MM.1S (cell line): ENCODE measurements around the gene TEKT4.
"Not testable (repeated sequence)": the region's sequence is repeated elsewhere in the genome, so short reads cannot be mapped to it uniquely, and the experiment has no call there.

Experiments
- DNase-seq: peaks from one replicate; pipeline ENCODE4 v3.0.0-alpha.2; 2015
- H2AFZ ChIP-seq: fragments of 300-600 bp; sonication (generic); 2 replicates; pipeline ENCODE4 v1.6.0; 2016; ENCODE audit warnings: antibody characterized with exemption, low read length
- H3F3A ChIP-seq: fragments of 300-600 bp; sonication (generic); 2 replicates; pipeline ENCODE4 v1.6.1; 2016; ENCODE audit warnings: mild to moderate bottlenecking, antibody characterized with exemption, low read length, moderate library complexity, mixed read lengths; ENCODE audit not compliant: insufficient read depth
- H3K27ac ChIP-seq: fragments of 300-600 bp; sonication (generic); 2 replicates; pipeline ENCODE4 v1.5.1; 2016; ENCODE audit warnings: mild to moderate bottlenecking, low read length
- H3K27me3 ChIP-seq: fragments of 300-600 bp; sonication (generic); replicated peaks from 2 replicates; pipeline ENCODE4 v1.6.0; 2016; ENCODE audit warnings: low read length; ENCODE audit not compliant: insufficient read depth
- H3K36me3 ChIP-seq: fragments of 300-600 bp; sonication (generic); replicated peaks from 2 replicates; pipeline ENCODE4 v1.6.1; 2016; ENCODE audit warnings: mild to moderate bottlenecking, low read length, mixed read lengths; ENCODE audit not compliant: insufficient read depth
- H3K4me1 ChIP-seq: fragments of 300-600 bp; sonication (generic); 2 replicates; pipeline ENCODE4 v1.6.1; 2016; ENCODE audit warnings: low read length, mixed read lengths
- H3K4me2 ChIP-seq: fragments of 300-600 bp; sonication (generic); 2 replicates; pipeline ENCODE4 v1.6.0; 2016; ENCODE audit warnings: low read depth, low read length
- H3K4me3 ChIP-seq: fragments of 300-600 bp; sonication (generic); 2 replicates; pipeline ENCODE4 v1.5.1; 2016; ENCODE audit warnings: low read length, mixed read lengths
- H3K79me2 ChIP-seq: fragments of 300-600 bp; sonication (generic); 2 replicates; pipeline ENCODE4 v1.6.1; 2016; ENCODE audit warnings: mixed run types, low read length, mixed read lengths
- H3K9ac ChIP-seq: fragments of 300-600 bp; sonication (generic); 2 replicates; pipeline ENCODE4 v1.6.1; 2016; ENCODE audit warnings: low read length, mixed read lengths
- H3K9me2 ChIP-seq: fragments of 300-600 bp; sonication (generic); replicated peaks from 2 replicates; pipeline ENCODE4 v1.6.1; 2016; ENCODE audit warnings: mild to moderate bottlenecking, low read length, mixed read lengths; ENCODE audit not compliant: insufficient read depth
- H3K9me3 ChIP-seq: fragments of 300-600 bp; sonication (generic); replicated peaks from 2 replicates; pipeline ENCODE4 v1.6.1; 2016; ENCODE audit warnings: mild to moderate bottlenecking, low read length, mixed read lengths; ENCODE audit not compliant: insufficient read depth
- H4K20me1 ChIP-seq: fragments of 300-600 bp; sonication (generic); 2 replicates; pipeline ENCODE4 v1.6.1; 2016; ENCODE audit warnings: mild to moderate bottlenecking, low read length, moderate library complexity, mixed read lengths; ENCODE audit not compliant: insufficient read depth
- CTCF ChIP-seq: fragments of 300-600 bp; sonication (generic); IDR thresholded peaks from 2 replicates; pipeline ENCODE4 v1.5.1; 2016; ENCODE audit warnings: antibody characterized with exemption, low read length, mixed read lengths
- EZH2 ChIP-seq: fragments of 300-600 bp; sonication (generic); optimal IDR thresholded peaks from 2 replicates; pipeline ENCODE3; 2017; ENCODE audit warnings: low read depth, mild to moderate bottlenecking, antibody characterized with exemption, low read length, mixed read lengths
- EZH2phosphoT487 ChIP-seq: fragments of 300-600 bp; sonication (generic); IDR thresholded peaks from 2 replicates; pipeline ENCODE4 v1.6.1; 2018; ENCODE audit warnings: antibody characterized with exemption, low read length

Gene TEKT4

GRCh38 chr2:94861308-94862152 is 9.7 kb upstream of the TEKT4 start:
- H3K79me2 ChIP-seq: no peaks in the 10 kb centered on the region
- no peak overlapping the region for H3K9ac ChIP-seq
- no peaks in the 10 kb centered on the region for H3K9me2 ChIP-seq
- H3K4me3 ChIP-seq: no peak overlapping the region
- no peaks in the 10 kb centered on the region for H3F3A ChIP-seq
- no peak overlapping the region for H2AFZ ChIP-seq
- H4K20me1 ChIP-seq: no peaks in the 10 kb centered on the region
- H3K36me3 ChIP-seq: no peaks in the 10 kb centered on the region
- no peak overlapping the region for H3K4me2 ChIP-seq
- H3K9me3 ChIP-seq: no peaks in the 10 kb centered on the region
- no peaks in the 10 kb centered on the region for H3K27me3 ChIP-seq
- no peak overlapping the region for H3K27ac ChIP-seq
- TF ChIP-seq EZH2phosphoT487: no peak
- TF ChIP-seq EZH2: no peak
- no peak for TF ChIP-seq CTCF
- H3K4me1 ChIP-seq: no peaks in the 10 kb centered on the region
- no peak for DNase-seq

- H3K27me3 ChIP-seq, H3K4me1 ChIP-seq, DNase-seq, H3F3A ChIP-seq, H3K27ac ChIP-seq, H3K36me3 ChIP-seq, H4K20me1 ChIP-seq, H3K79me2 ChIP-seq, H2AFZ ChIP-seq, H3K9me2 ChIP-seq, H3K4me2 ChIP-seq, H3K9ac ChIP-seq, H3K4me3 ChIP-seq, H3K9me3 ChIP-seq: not testable (repeated sequence)
Measured at GRCh38 chr2:94862903-94863302, 8.3 kb upstream of the TEKT4 start.

- Histone ChIP-seq H3K4me1 (no peaks in the 10 kb centered on the region), H3K4me2 (no peak overlapping the region), H3F3A (no peaks in the 10 kb centered on the region), H3K4me3 (no peak overlapping the region), H4K20me1 (no peaks in the 10 kb centered on the region), H3K36me3 (no peaks in the 10 kb centered on the region), H3K79me2 (no peaks in the 10 kb centered on the region), H3K9ac (no peak overlapping the region), H3K27me3 (no peaks in the 10 kb centered on the region), H3K9me2 (no peaks in the 10 kb centered on the region), H3K27ac (no peak overlapping the region), H2AFZ (no peak overlapping the region), H3K9me3 (no peaks in the 10 kb centered on the region)
- no peak for DNase-seq
- TF ChIP-seq CTCF: no peak
- no peak for TF ChIP-seq EZH2
- no peak for TF ChIP-seq EZH2phosphoT487
Measured at GRCh38 chr2:94869131-94869530, 2.1 kb upstream of the TEKT4 start.
